NB4 (cell line): ENCODE data around the gene ICOS.

ENCODE experiments used
- DNase-seq: peaks from one replicate; pipeline ENCODE4 v3.0.0; 2010; ENCODE audit warnings: low read depth
- H3K4me3 ChIP-seq: one replicate; pipeline ENCODE4 v1.5.1; 2011; ENCODE audit warnings: mild to moderate bottlenecking, low read depth, low read length, moderate library complexity
- CTCF ChIP-seq: IDR thresholded peaks from one replicate; pipeline ENCODE4 v1.5.1; 2012; ENCODE audit warnings: low read depth, low read length
- MAX ChIP-seq: IDR thresholded peaks from 2 replicates; pipeline ENCODE4 v1.6.1; 2011; ENCODE audit warnings: low read depth, low read length
- MYC ChIP-seq: IDR thresholded peaks from 2 replicates; pipeline ENCODE4 v1.6.1; 2011; ENCODE audit warnings: low read depth, low read length
- POLR2A ChIP-seq: IDR thresholded peaks from 2 replicates; pipeline ENCODE4 v1.6.1; 2011; ENCODE audit warnings: mild to moderate bottlenecking; ENCODE audit not compliant: insufficient read length; ENCODE audit errors: extremely low read depth

Gene ICOS

GRCh38 chr2:203909261-203909967 lies 27.1 kb upstream of the ICOS start:
- TF ChIP-seq MAX, result no peak
- no peak for TF ChIP-seq POLR2A
- TF ChIP-seq CTCF, result peak; percentile 49
- no peak overlapping the region for H3K4me3 ChIP-seq
- peak; percentile 32 for DNase-seq

- H3K4me3 ChIP-seq, result no peak overlapping the region
- TF ChIP-seq POLR2A, result no peak
- no peak for TF ChIP-seq MYC
- TF ChIP-seq CTCF, result no peak
- TF ChIP-seq MAX, result no peak
- DNase-seq, result no peak
Observed at GRCh38 chr2:203909974-203910373, 26.6 kb upstream of the ICOS start.

- no peak overlapping the region for H3K4me3 ChIP-seq
- no peak for DNase-seq
- no peak for TF ChIP-seq POLR2A
- no peak for TF ChIP-seq MAX
- no peak for TF ChIP-seq CTCF
- no peak for TF ChIP-seq MYC
Observed at GRCh38 chr2:203913947-203914346, 22.6 kb upstream of the ICOS start.

GRCh38 chr2:203914546-203915182 lies 21.9 kb upstream of the ICOS start:
- no peak for DNase-seq
- no peak overlapping the region for H3K4me3 ChIP-seq
- TF ChIP-seq MYC (no peak), MAX (no peak), CTCF (no peak), POLR2A (no peak)

GRCh38 chr2:203915256-203915655 lies 21.3 kb upstream of the ICOS start:
- H3K4me3 ChIP-seq, result no peak overlapping the region
- no peak for DNase-seq
- TF ChIP-seq POLR2A, result no peak
- no peak for TF ChIP-seq MYC
- no peak for TF ChIP-seq MAX
- TF ChIP-seq CTCF, result no peak
